B cell (primary cell): ENCODE measurements around the gene HOXB8. TPM values are rescaled to one million over a fixed set of nuclear protein-coding genes. Genes with fewer than 3 reads are reported as not detected.

Source experiments
- ATAC-seq: fragments of 200-7000 bp; cut with Tn5 transposase; one replicate; pipeline ENCODE4 v1.10.0; 2021; ENCODE audit warnings: low read depth, mild to moderate bottlenecking, moderate number of reproducible peaks, moderate library complexity
- CTCF ChIA-PET: fragments of 350-600 bp; sonication (Branson Sonifier 250); formaldehyde crosslinking; loops from one replicate; lab custom pipeline; 2021; ENCODE audit warnings: antibody characterized with exemption, inconsistent platforms; lab: Charles Lee
- POLR2A ChIA-PET: fragments of 350-600 bp; sonication (Branson Sonifier 250); formaldehyde crosslinking; loops from one replicate; lab custom pipeline; 2021; ENCODE audit warnings: antibody characterized with exemption; lab: Charles Lee
- DNase-seq: peaks from one replicate; pipeline ENCODE4 v3.0.0; 2013
- H2AFZ ChIP-seq: 2 replicates; pipeline ENCODE4 v1.6.1; 2012; ENCODE audit warnings: mild to moderate bottlenecking, low read depth, low read length; ENCODE audit not compliant: insufficient read depth, poor library complexity, severe bottlenecking
- H3K27ac ChIP-seq, 2 donors: 1 replicate in 1 of 2; 2 replicates in 1 of 2; pipeline ENCODE4 v1.5.1; 2012 to 2013; ENCODE audit warnings: low read length in 2 of 2, mild to moderate bottlenecking in 2 of 2, moderate library complexity in 1 of 2
- H3K27me3 ChIP-seq, 4 experiments: fragments of 200-600 bp in 1 of 4; sonication (generic) in 1 of 4; replicated peaks in 1 of 4; 1 replicate in 2 of 4; 2 replicates in 2 of 4; pipeline versions ENCODE4 v1.6.1 to v1.7.0; 2013 to 2016; ENCODE audit warnings: low read length in 3 of 4, mild to moderate bottlenecking in 2 of 4, mixed read lengths in 1 of 4, moderate library complexity in 1 of 4; ENCODE audit not compliant: insufficient read depth in 4 of 4, control insufficient read depth in 3 of 4; ENCODE audit errors: control extremely low read depth in 1 of 4
- H3K36me3 ChIP-seq, 2 experiments: replicated peaks in 1 of 2; 1 replicate in 1 of 2; 2 replicates in 1 of 2; pipeline versions ENCODE4 v1.6.1 to v1.7.1; 2013; ENCODE audit warnings: low read length in 1 of 2; ENCODE audit not compliant: insufficient read depth in 2 of 2, control insufficient read depth in 1 of 2; ENCODE audit errors: control extremely low read depth in 1 of 2, extremely low read depth in 1 of 2
- H3K4me1 ChIP-seq, 2 donors: fragments of 200-600 bp in 1 of 2; sonication (generic) in 1 of 2; 1 replicate in 1 of 2; 2 replicates in 1 of 2; pipeline versions ENCODE4 v1.5.1 to v1.6.1; 2013 to 2017; ENCODE audit warnings: low read length in 2 of 2; ENCODE audit not compliant: control insufficient read depth in 2 of 2, insufficient read depth in 2 of 2
- H3K4me2 ChIP-seq: replicated peaks from 2 replicates; pipeline ENCODE3; 2012; ENCODE audit warnings: mild to moderate bottlenecking, low read depth, low read length; ENCODE audit not compliant: poor library complexity, severe bottlenecking
- H3K4me3 ChIP-seq, 5 experiments: fragments of 200-600 bp in 1 of 5; sonication (generic) in 1 of 5; 1 replicate in 3 of 5; 2 replicates in 2 of 5; pipeline versions ENCODE4 v1.5.1 to v1.7.0; 2011 to 2016; ENCODE audit warnings: low read length in 4 of 5, mild to moderate bottlenecking in 4 of 5, low read depth in 2 of 5, control low read depth in 1 of 5, moderate library complexity in 1 of 5; ENCODE audit not compliant: insufficient read depth in 1 of 5; ENCODE audit errors: control extremely low read depth in 1 of 5, extremely low read depth in 1 of 5
- H3K79me2 ChIP-seq: fragments of 200-600 bp; sonication (generic); one replicate; pipeline ENCODE4 v1.6.0; 2016; ENCODE audit warnings: low read length; ENCODE audit not compliant: control insufficient read depth, insufficient read depth
- H3K9ac ChIP-seq: fragments of 200-600 bp; sonication (generic); 2 replicates; pipeline ENCODE4 v1.6.1; 2017; ENCODE audit warnings: mild to moderate bottlenecking, low read length, moderate library complexity
- H3K9me3 ChIP-seq, 3 donors: one replicate each; pipeline versions ENCODE4 v1.6.1 to v1.7.1; 2013; ENCODE audit warnings: low read length in 2 of 3; ENCODE audit not compliant: control insufficient read depth in 2 of 3, insufficient read depth in 1 of 3; ENCODE audit errors: control extremely low read depth in 1 of 3
- H4K20me1 ChIP-seq: 2 replicates; pipeline ENCODE4 v1.6.0; 2012; ENCODE audit warnings: mild to moderate bottlenecking, low read length; ENCODE audit not compliant: insufficient read depth, control insufficient read depth, poor library complexity, severe bottlenecking
- H3K27ac Mint-ChIP-seq: one replicate; pipeline ENCODE4 v1.8.0; 2021; ENCODE audit warnings: mixed read lengths
- H3K27me3 Mint-ChIP-seq: one replicate; pipeline ENCODE4 v1.8.0; 2021; ENCODE audit warnings: mixed read lengths
- H3K4me1 Mint-ChIP-seq: one replicate; pipeline ENCODE4 v1.8.0; 2021; ENCODE audit warnings: mixed read lengths
- H3K4me3 Mint-ChIP-seq: one replicate; pipeline ENCODE4 v1.8.0; 2021; ENCODE audit warnings: mixed read lengths
- H3K9me3 Mint-ChIP-seq: one replicate; pipeline ENCODE4 v1.8.0; 2022; ENCODE audit warnings: mixed read lengths; ENCODE audit not compliant: insufficient read depth
- EZH2 ChIP-seq: IDR thresholded peaks from 2 replicates; pipeline ENCODE4 v1.6.1; 2012; ENCODE audit warnings: borderline replicate concordance, low read depth, mild to moderate bottlenecking, moderate library complexity, low read length; ENCODE audit not compliant: insufficient read depth, poor library complexity, severe bottlenecking
- WGBS: methylation state at CpG from one replicate; pipeline ENCODE4 v1.1.5; 2013; ENCODE audit warnings: missing lambda C conversion rate; ENCODE audit not compliant: insufficient coverage; 5-methylcytosine and 5-hydroxymethylcytosine counted together
- intact Hi-C: fragments of 100-400 bp; cut with micrococcal nuclease; formaldehyde crosslinking; loops from one replicate; pipeline ENCODE4 v1.10.0; 2022
- polyA plus RNA-seq: library from polyadenylated mRNA; depleted of rRNA; stranded (reverse); fragments of >200 nt; gene quantifications from 2 replicates; pipeline ENCODE4 v1.2.3, GENCODE V29; 2012
- total RNA-seq, 2 donors: library from RNA; stranded (reverse); fragments of 120-200 nt in 1 of 2; gene quantifications; 1 replicate in 1 of 2; 2 replicates in 1 of 2; pipeline versions ENCODE4 v1.2.3 to v1.2.4, GENCODE V29; 2013 to 2022
- TF ChIP-seq, protein P1 (sequence below): fragments of 200-600 bp; IDR thresholded peaks from one replicate; pipeline ENCODE4 v1.8.0; 2022; ENCODE audit warnings: antibody characterized with exemption, mild to moderate bottlenecking

HOXB8 gene
- total and polyA plus RNA-seq, 2 donors (not counting 1 experiment from before 2014, with no cell fraction given), result not detected

DNA sequence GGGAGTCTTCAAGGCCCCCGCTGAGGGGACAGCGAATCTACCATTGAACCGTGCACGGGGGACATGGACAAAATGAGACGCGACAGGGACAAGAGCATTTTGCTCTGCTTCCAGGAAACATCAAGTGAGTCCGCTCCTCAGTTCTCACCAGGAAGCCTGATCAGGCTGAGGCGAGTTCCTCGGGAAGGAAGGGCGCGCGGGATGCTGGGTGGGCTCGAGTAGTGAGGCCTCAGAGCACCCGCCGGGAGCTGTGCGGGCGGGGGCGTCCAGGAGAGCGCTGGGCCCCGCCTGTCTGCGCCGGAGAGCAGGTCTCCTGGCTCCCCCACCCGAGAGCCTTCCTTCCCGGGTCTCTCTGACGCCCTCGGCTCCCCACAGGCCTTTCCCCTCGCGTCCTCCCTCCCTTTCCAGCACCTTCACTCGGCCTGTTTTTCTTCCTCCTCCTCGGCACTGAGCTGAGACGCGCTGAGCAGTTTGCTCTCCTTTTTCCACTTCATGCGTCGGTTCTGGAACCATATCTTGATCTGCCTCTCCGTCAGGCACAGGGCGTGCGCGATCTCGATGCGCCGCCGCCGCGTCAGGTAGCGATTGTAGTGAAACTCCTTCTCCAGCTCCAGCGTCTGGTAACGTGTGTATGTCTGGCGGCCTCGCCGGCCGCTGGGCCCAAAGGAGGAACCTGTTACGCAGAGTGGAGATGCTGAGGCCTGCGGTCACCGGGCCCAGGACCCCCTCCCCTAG lies 18.9 kb downstream of the HOXB8 start:
- peak overlapping the region; percentile 94 for H3K4me2 ChIP-seq
- no peak for TF ChIP-seq EZH2
- TF ChIP-seq, protein P1, sequence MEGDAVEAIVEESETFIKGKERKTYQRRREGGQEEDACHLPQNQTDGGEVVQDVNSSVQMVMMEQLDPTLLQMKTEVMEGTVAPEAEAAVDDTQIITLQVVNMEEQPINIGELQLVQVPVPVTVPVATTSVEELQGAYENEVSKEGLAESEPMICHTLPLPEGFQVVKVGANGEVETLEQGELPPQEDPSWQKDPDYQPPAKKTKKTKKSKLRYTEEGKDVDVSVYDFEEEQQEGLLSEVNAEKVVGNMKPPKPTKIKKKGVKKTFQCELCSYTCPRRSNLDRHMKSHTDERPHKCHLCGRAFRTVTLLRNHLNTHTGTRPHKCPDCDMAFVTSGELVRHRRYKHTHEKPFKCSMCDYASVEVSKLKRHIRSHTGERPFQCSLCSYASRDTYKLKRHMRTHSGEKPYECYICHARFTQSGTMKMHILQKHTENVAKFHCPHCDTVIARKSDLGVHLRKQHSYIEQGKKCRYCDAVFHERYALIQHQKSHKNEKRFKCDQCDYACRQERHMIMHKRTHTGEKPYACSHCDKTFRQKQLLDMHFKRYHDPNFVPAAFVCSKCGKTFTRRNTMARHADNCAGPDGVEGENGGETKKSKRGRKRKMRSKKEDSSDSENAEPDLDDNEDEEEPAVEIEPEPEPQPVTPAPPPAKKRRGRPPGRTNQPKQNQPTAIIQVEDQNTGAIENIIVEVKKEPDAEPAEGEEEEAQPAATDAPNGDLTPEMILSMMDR, result no peak
- ChIA-PET CTCF (interaction anchor here (0.9 to 5.6 kb wide), 5 partner anchors 13 to 288 kb away, joined by 3 to 64 read pairs (median 4); no protein-coding TSS in a partner anchor), POLR2A (interaction anchor here (0.6 kb wide), 1 partner anchor 491 kb away, joined by 7 read pairs; no protein-coding TSS in a partner anchor)
- DNase-seq (peak; percentile 67), ATAC-seq (no peak)
- intact Hi-C loops, result loop anchor here (2.0 to 5.0 kb wide), 2 partner anchors 15 to 131 kb away; partner anchors contain the start of genes HOXB13 and HOXB7
- peaks cover 52 to 55% of the 10 kb centered on the region in 2 donors for H3K4me1 ChIP-seq
- peaks cover 0 to 99% (median 74%) of the 10 kb centered on the region in 4 experiments for H3K27me3 ChIP-seq
- Mint-ChIP-seq H3K27me3 (peaks cover 92% of the 10 kb centered on the region), H3K4me1 (peaks cover 49% of the 10 kb centered on the region), H3K4me3 (peak overlapping the region; percentile 81), H3K9me3 (no peaks in the 10 kb centered on the region), H3K27ac (peak overlapping the region; percentile 22)
- H3K9ac ChIP-seq, result peak overlapping the region; percentile 11
- H3K9me3 ChIP-seq, result peaks cover 0 to 21% (median 0%) of the 10 kb centered on the region in 3 donors
- no peaks in the 10 kb centered on the region for H3K79me2 ChIP-seq
- peak overlapping the region; percentile 59 for H2AFZ ChIP-seq
- H3K36me3 ChIP-seq, result no peaks in the 10 kb centered on the region
- H4K20me1 ChIP-seq, result peaks cover 8% of the 10 kb centered on the region
- no peak overlapping the region for H3K27ac ChIP-seq
- H3K4me3 ChIP-seq, result peak overlapping the region in 3 of 5 experiments; percentile 11 to 35 (median 32)
- 26% methylated on average over 54 of the region's 54 CpGs for WGBS
